DMS79 (cell line): Measurements from ENCODE around the gene FLAD1.

Source experiments
- DNase-seq: peaks from one replicate; lab custom pipeline; 2025; lab: John Stamatoyannopoulos, UW

Gene FLAD1

DNA sequence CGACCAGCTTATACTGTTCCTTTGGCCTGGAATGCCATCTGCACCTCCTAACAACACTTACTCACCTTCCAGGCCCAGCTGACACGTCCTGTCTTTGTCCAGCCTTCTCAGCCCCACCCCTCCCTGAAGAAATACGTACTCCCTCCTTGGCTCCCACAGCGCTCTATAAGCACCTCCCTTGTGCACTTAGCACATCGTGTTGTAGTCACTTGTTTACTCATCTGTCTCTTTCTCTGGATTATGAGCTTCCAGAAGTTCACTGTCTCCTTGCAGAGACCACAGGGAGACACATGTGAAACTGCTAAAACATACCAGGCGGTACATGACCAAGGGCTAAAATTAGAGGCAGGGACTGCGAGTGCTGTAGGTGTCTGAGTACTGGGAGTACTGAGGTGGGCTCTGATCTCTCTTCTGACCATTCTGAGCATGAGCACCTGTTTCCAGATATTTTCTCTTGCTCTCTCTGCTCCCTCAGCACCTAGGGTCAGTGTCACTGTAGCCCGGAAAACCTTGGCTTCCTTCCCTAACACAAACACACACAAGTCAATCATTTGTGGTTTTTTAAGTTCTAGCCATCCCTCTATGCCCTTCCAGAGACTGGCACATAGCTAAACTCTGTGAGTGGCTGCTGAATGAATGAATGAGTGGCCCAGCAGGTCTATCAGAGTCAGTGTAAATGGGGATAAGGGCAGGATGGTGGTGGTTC lies 55.6 kb downstream of the FLAD1 start:
- no peak for DNase-seq

DNA sequence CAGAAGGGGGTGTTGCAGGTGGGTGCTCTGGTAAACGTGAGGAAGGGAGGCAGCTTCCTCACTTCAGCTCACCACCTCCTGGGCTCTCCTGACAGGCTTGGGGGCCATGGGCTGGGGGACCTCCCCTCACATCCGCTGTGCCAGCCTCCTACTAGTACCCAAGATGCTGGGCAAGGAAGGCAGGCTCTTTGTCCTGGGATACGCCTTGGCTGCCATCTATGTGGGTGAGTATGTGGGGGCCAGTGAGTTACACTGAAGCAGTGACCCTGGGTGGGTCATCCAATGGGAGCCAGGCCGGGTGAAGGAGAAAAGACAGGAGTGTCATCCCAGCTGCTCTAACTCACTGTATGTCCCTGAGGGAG lies 56.1 kb downstream of the FLAD1 start:
- no peak for DNase-seq

DNA sequence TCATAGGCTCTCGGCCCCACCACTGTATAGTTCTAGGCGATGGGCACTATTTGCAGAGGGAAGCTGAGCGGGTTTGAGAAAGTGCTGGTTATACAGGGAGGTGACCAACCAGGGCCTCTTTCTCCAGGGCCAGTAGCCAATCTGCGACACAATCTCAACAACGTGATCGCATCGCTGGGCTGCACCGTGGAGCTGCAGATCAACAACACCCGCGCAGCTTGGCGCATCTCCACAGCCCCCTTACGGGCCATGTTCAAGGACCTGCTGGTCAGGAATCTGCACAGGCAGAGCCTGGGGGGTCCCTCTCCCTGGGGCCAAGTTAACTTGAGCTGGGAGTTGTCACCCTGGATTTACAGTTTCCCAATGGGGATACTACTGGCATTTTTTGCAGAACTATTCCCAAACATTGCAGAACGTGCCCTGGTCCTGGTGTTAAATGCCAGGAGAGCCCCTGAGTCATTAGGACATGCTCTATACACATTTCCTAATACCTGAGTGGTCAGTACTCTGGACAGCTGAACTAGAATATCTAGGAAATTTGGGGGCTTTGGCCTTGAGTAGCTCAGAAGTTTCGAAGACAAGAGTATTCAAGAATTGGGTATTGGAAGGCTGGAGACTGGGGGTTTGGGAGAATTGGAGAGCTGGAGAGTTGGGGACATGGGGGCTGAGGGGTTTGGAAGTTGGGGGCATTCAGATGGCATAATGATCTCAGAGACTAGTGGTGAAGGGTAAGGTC lies 57.4 kb downstream of the FLAD1 start:
- no peak for DNase-seq
